Activated CD4-positive, alpha-beta memory T cell treated with anti-CD3 and anti-CD28 coated beads for 36 hours (primary cell): Measurements from ENCODE around the gene MRPL36. TPM values are rescaled to one million over a fixed set of nuclear protein-coding genes. Genes with fewer than 3 reads are reported as not detected.

Experiments used
- CTCF ChIA-PET: fragments of 350-600 bp; sonication (Branson Sonifier 250); formaldehyde crosslinking; loops from one replicate; lab custom pipeline; 2021; ENCODE audit warnings: antibody characterized with exemption, inconsistent platforms; lab: Charles Lee
- POLR2A ChIA-PET: fragments of 350-600 bp; sonication (Branson Sonifier 250); formaldehyde crosslinking; loops from one replicate; lab custom pipeline; 2021; ENCODE audit warnings: antibody characterized with exemption; lab: Charles Lee
- DNase-seq: peaks from one replicate; pipeline ENCODE4 v3.0.0-alpha.2; 2020
- H3K27ac Mint-ChIP-seq: one replicate; pipeline ENCODE4 v1.8.0; 2021; ENCODE audit warnings: mixed read lengths
- H3K27me3 Mint-ChIP-seq: one replicate; pipeline ENCODE4 v1.8.0; 2021; ENCODE audit warnings: mixed read lengths
- H3K36me3 Mint-ChIP-seq: one replicate; pipeline ENCODE4 v1.8.0; 2021; ENCODE audit warnings: mixed read lengths
- H3K4me1 Mint-ChIP-seq: one replicate; pipeline ENCODE4 v1.8.0; 2021; ENCODE audit warnings: low read depth, mixed read lengths
- H3K4me3 Mint-ChIP-seq: one replicate; pipeline ENCODE4 v1.8.0; 2021; ENCODE audit warnings: mild to moderate bottlenecking, mixed read lengths
- H3K9me3 Mint-ChIP-seq: one replicate; pipeline ENCODE4 v1.8.0; 2021; ENCODE audit warnings: mixed read lengths
- intact Hi-C: fragments of 100-400 bp; cut with micrococcal nuclease; formaldehyde crosslinking; loops from one replicate; pipeline ENCODE4 v1.15.1; 2023
- total RNA-seq, 2 experiments: library from RNA; stranded (reverse); gene quantifications; one replicate each; pipeline ENCODE4 v1.2.3, GENCODE V29; 2021

The MRPL36 gene
- total RNA-seq, 2 experiments from 2014 or later, result 60.8 to 64.7 TPM

DNA sequence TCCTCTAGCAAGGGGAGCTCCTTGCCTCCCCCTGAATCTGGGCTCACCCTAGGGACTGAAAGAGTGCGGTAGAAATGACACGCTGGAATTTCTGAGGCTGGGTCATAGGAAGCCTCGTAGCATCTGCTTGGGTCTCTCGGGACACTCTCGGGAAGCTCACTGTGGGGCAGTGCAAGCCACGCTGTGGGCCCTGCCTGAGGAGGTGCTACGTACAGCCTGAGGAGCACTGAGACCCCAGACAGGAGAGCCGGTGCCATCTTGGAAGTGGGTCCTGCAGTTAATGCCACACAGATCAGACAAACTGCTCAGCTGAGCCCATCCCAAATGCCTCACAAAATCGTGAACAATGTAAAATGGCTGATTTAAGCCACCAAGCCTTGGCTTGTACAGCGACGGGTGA lies 1.8 kb downstream of the MRPL36 start:
- Mint-ChIP-seq H3K27me3 (peaks cover under 1% of the 10 kb centered on the region), H3K27ac (peak overlapping the region; percentile 42), H3K4me1 (peaks cover 61% of the 10 kb centered on the region), H3K36me3 (peaks cover 31% of the 10 kb centered on the region), H3K4me3 (peak overlapping the region; percentile 49), H3K9me3 (no peaks in the 10 kb centered on the region)
- no peak for DNase-seq
- intact Hi-C loops, result no loop called here
- CTCF ChIA-PET, result no interaction called here
- POLR2A ChIA-PET, result no interaction called here

DNA sequence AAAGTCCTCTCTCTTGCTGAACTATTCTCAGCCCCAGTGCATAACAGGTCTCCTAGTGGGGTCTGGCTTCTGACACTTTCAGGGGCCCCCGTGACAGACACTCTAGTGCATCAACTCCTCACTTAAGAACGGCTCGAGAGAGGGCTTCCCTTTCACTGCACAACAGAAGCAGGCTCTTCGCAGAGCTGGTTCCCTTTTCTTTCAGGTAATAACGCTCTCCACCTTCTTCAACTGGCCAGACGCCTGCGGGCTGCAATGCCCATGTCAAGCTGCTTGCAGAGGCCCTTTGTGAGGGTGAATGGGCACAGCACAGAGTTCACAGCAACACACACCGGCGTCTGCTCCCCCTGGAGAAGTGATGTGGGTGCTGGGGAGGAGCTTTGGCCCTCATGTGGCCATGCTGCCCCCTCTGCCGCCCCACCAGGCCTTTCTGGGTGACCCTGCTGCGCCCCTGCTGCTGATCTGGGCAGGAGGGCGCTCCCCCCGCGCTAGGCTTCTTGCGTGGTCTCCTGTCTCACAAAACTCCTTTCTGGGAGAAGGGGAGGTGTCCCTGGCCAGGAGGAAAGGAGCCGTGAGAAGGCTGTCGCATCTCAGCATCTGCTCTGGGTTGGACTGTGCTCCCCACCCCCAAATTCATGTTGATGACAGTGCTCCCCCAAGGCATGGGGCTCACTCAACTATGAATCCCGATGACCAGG lies 2.4 kb downstream of the MRPL36 start:
- no peak for DNase-seq
- peak overlapping the region; percentile 42 for H3K27ac Mint-ChIP-seq

DNA sequence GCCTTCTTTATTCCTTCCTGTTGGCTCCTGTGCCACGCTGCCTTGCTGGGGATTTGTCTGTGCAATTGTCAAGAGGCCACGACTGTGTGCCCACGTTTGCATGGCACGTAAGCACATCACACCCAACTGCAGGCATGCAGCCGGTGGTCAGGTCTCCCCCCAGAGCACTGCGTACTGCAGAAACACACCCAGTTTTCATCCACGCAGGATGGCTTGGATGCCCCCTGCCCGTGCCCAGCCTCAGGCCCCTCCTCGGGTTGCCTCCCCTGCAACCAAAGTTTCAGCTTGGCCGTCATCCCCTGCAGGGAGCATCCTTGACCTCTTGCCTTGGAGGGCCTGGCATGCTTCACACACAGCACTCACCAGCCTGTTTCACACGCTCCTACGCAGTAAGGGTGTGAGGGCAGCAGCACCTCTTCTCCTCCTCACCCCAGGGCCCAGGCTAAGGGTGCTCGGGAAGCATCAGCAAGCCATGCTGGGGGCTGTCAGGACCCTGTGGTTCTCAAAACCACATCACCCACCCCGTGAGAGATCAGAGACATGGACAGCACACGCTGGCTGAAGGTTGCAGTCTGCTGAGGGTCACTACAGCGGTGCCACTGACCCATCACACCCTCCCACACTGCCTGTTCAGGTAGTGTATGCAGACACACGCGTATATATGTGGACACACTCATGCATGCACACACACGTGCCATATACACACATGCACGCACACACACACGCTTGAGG lies 3.1 kb downstream of the MRPL36 start:
- H3K27ac Mint-ChIP-seq, result peak overlapping the region; percentile 13
- intact Hi-C loops, result no loop called here
- no peak for DNase-seq

More for the DNA sequence above, 2.4 kb downstream of the MRPL36 start:
- intact Hi-C loops, result no loop called here
- Mint-ChIP-seq H3K9me3 (no peaks in the 10 kb centered on the region), H3K27me3 (peaks cover 2% of the 10 kb centered on the region), H3K36me3 (peaks cover 30% of the 10 kb centered on the region), H3K4me1 (peaks cover 60% of the 10 kb centered on the region), H3K4me3 (no peak overlapping the region)
- POLR2A ChIA-PET, result no interaction called here
- CTCF ChIA-PET, result no interaction called here

GRCh38 chr5:1795931-1796330 lies 3.7 kb downstream of the MRPL36 start:
- ChIA-PET CTCF (no interaction called here), POLR2A (no interaction called here)
- Mint-ChIP-seq H3K36me3 (peaks cover 30% of the 10 kb centered on the region), H3K27ac (no peak overlapping the region), H3K9me3 (no peaks in the 10 kb centered on the region), H3K27me3 (peaks cover 2% of the 10 kb centered on the region), H3K4me1 (peaks cover 68% of the 10 kb centered on the region), H3K4me3 (no peak overlapping the region)
- intact Hi-C loops, result no loop called here
- DNase-seq, result no peak

More for the DNA sequence above, 3.1 kb downstream of the MRPL36 start:
- Mint-ChIP-seq H3K27me3 (peaks cover 2% of the 10 kb centered on the region), H3K4me1 (peaks cover 62% of the 10 kb centered on the region), H3K9me3 (no peaks in the 10 kb centered on the region), H3K4me3 (no peak overlapping the region), H3K36me3 (peaks cover 30% of the 10 kb centered on the region)
- ChIA-PET CTCF (no interaction called here), POLR2A (no interaction called here)

GRCh38 chr5:1795506-1795905 lies 4.1 kb downstream of the MRPL36 start:
- intact Hi-C loops, result no loop called here
- Mint-ChIP-seq H3K9me3 (no peaks in the 10 kb centered on the region), H3K4me1 (peaks cover 70% of the 10 kb centered on the region), H3K27me3 (peaks cover 2% of the 10 kb centered on the region), H3K36me3 (peaks cover 30% of the 10 kb centered on the region), H3K27ac (no peak overlapping the region), H3K4me3 (no peak overlapping the region)
- ChIA-PET CTCF (no interaction called here), POLR2A (no interaction called here)
- no peak for DNase-seq

DNA sequence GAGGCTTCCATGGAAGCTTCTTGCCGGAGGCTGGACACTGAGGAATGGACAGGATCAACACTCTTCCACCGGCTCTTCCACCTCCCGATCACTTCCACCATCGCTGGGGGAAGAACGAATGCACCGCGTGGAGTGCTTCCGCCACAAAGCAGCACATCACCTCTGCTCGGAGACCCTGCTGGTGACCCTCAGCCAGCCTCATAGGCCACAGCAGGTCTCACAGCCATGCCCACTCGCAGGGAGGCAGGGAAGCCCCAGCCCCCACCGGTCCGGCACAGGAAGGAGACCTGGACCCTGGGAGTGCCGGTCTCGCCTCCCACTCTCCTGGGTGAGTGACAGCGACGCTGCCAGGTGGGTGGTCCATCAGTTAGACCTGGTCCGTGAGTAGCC lies 4.7 kb downstream of the MRPL36 start:
- no peak overlapping the region for H3K4me3 Mint-ChIP-seq
- no peaks in the 10 kb centered on the region for H3K9me3 Mint-ChIP-seq
- intact Hi-C loops, result loop anchor here (5.0 kb wide), 3 partner anchors 273 to 1523 kb away; partner anchors contain the start of genes LPCAT1 and PDCD6
- H3K36me3 Mint-ChIP-seq, result peaks cover 28% of the 10 kb centered on the region
- ChIA-PET CTCF (no interaction called here), POLR2A (no interaction called here)
- H3K4me1 Mint-ChIP-seq, result peaks cover 76% of the 10 kb centered on the region
- peaks cover 2% of the 10 kb centered on the region for H3K27me3 Mint-ChIP-seq
- no peak overlapping the region for H3K27ac Mint-ChIP-seq
- no peak for DNase-seq

- peaks cover 82% of the 10 kb centered on the region for H3K4me1 Mint-ChIP-seq
- DNase-seq, result peak; percentile 31
- H3K4me3 Mint-ChIP-seq, result no peak overlapping the region
- peaks cover 27% of the 10 kb centered on the region for H3K36me3 Mint-ChIP-seq
- intact Hi-C loops, result loop anchor here (5.0 kb wide), 3 partner anchors 272 to 1522 kb away; partner anchors contain the start of genes LPCAT1 and PDCD6
- POLR2A ChIA-PET, result interaction anchor here (1.7 to 2.0 kb wide), 2 partner anchors 8 to 10 kb away, joined by 8 to 14 read pairs; partner anchors contain the start of gene NDUFS6
- CTCF ChIA-PET, result no interaction called here
- H3K27me3 Mint-ChIP-seq, result peaks cover 2% of the 10 kb centered on the region
- peak overlapping the region; percentile 99 for H3K27ac Mint-ChIP-seq
- H3K9me3 Mint-ChIP-seq, result no peaks in the 10 kb centered on the region
Observed at GRCh38 chr5:1793966-1794900, 5.4 kb downstream of the MRPL36 start.

GRCh38 chr5:1793301-1793740 lies 6.3 kb downstream of the MRPL36 start:
- peak overlapping the region; percentile 99 for H3K27ac Mint-ChIP-seq
- ChIA-PET CTCF (interaction anchor here (0.9 kb wide), 1 partner anchor 9 kb away, joined by 5 read pairs; no protein-coding TSS in a partner anchor), POLR2A (interaction anchor here (1.7 to 2.0 kb wide), 2 partner anchors 9 to 11 kb away, joined by 8 to 14 read pairs; partner anchors contain the start of gene NDUFS6)
- intact Hi-C loops, result loop anchor here (5.0 kb wide), 3 partner anchors 271 to 1521 kb away; partner anchors contain the start of genes LPCAT1 and PDCD6
- H3K9me3 Mint-ChIP-seq, result no peaks in the 10 kb centered on the region
- DNase-seq, result peak; percentile 79
- peaks cover 82% of the 10 kb centered on the region for H3K4me1 Mint-ChIP-seq
- H3K36me3 Mint-ChIP-seq, result peaks cover 19% of the 10 kb centered on the region
- peaks cover 2% of the 10 kb centered on the region for H3K27me3 Mint-ChIP-seq
- H3K4me3 Mint-ChIP-seq, result peak overlapping the region; percentile 83

DNA sequence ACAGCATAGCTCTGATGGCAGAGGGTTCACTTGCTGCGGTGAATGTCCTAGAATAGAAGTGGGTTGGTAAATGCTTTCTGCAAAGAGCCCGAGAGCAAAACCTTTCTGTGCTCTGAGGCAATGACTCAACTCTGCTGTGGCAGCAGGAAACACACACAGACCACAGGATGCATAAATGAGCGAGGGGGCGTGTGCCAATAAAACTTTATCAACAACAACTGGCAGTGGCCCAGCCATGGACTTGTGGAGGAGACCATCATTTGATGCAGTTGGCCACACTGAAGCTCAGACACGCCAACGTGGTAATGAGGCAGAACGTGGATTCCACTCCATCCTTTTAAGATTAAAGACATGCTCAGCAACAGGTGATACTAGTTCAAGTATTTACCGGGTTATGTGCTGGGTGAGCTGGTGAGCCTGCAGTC lies 6.8 kb downstream of the MRPL36 start:
- Mint-ChIP-seq H3K27me3 (peaks cover 2% of the 10 kb centered on the region), H3K4me1 (peaks cover 77% of the 10 kb centered on the region), H3K27ac (peak overlapping the region; percentile 99), H3K9me3 (no peaks in the 10 kb centered on the region), H3K4me3 (peak overlapping the region; percentile 83), H3K36me3 (peaks cover 15% of the 10 kb centered on the region)
- peak; percentile 92 for DNase-seq
- CTCF ChIA-PET, result interaction anchor here (0.7 to 0.9 kb wide), 2 partner anchors 9 to 29 kb away, joined by 4 to 5 read pairs; no protein-coding TSS in a partner anchor
- intact Hi-C loops, result loop anchor here (1.0 to 5.0 kb wide), 4 partner anchors 7 to 1521 kb away; partner anchors contain the start of genes LPCAT1 and PDCD6
- POLR2A ChIA-PET, result interaction anchor here (1.7 to 2.0 kb wide), 2 partner anchors 9 to 12 kb away, joined by 8 to 14 read pairs; partner anchors contain the start of gene NDUFS6

DNA sequence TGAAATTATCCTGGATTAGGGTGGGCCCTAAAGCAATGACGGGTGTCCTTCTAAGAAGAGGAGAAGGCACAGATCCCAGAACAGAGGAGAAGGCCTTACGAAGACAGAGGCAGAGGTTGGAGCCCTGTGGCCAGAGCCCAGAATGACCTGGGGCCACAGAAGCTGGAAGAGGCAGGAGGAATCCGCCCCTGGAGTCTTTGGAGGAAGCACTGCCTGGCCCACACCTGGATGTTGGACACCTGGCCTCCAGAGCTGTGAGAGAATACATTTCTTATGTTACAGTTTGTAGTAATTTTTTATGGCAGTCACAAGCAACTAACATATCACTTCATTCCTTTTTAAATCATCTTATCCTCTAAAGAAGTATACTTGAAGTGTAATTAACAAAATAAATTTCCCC lies 8.5 kb downstream of the MRPL36 start:
- ChIA-PET CTCF (no interaction called here), POLR2A (no interaction called here)
- Mint-ChIP-seq H3K27me3 (peaks cover 2% of the 10 kb centered on the region), H3K4me3 (no peak overlapping the region), H3K9me3 (no peaks in the 10 kb centered on the region), H3K4me1 (peaks cover 63% of the 10 kb centered on the region), H3K27ac (peak overlapping the region; percentile 45), H3K36me3 (peaks cover 4% of the 10 kb centered on the region)
- intact Hi-C loops, result loop anchor here (5.0 kb wide), 3 partner anchors 269 to 1519 kb away; partner anchors contain the start of genes LPCAT1 and PDCD6
- no peak for DNase-seq
